K562 (cell line): ENCODE measurements around the gene SLC35A4. TPM values are rescaled to one million over a fixed set of nuclear protein-coding genes. Genes with fewer than 3 reads are reported as not detected.

Source experiments
- BMI1 ChIP-seq: fragments of 150-350 bp; IDR thresholded peaks from 2 replicates; pipeline ENCODE4 v1.6.1; 2014; ENCODE audit warnings: low read length
- CCAR2 ChIP-seq: fragments of 200-400 bp; formaldehyde crosslinking; IDR thresholded peaks from 2 replicates; pipeline ENCODE4 v1.6.1; 2017; ENCODE audit warnings: mild to moderate bottlenecking, low read depth, low read length
- ETS2 ChIP-seq: IDR thresholded peaks from 2 replicates; pipeline ENCODE4 v1.6.1; 2016; ENCODE audit warnings: borderline replicate concordance, missing genetic modification characterization, mild to moderate bottlenecking, moderate library complexity, missing compliant biosample characterization; ENCODE audit not compliant: poor library complexity, severe bottlenecking
- HEY1 ChIP-seq: fragments of 250-450 bp; sonication (Bioruptor Pico); IDR thresholded peaks from 2 replicates; pipeline ENCODE4 v1.5.0; 2020; ENCODE audit warnings: mild to moderate bottlenecking, moderate library complexity, borderline replicate concordance
- HNRNPUL1 ChIP-seq: fragments of 200-400 bp; formaldehyde crosslinking; IDR thresholded peaks from 2 replicates; pipeline ENCODE4 v1.6.1; 2017; ENCODE audit warnings: low read length
- PCBP2 ChIP-seq: fragments of 200-400 bp; formaldehyde crosslinking; IDR thresholded peaks from 2 replicates; pipeline ENCODE4 v1.6.1; 2018; ENCODE audit warnings: low read length, low read depth, mild to moderate bottlenecking, moderate library complexity; ENCODE audit not compliant: poor library complexity, severe bottlenecking
- PHF20 ChIP-seq: fragments of 450-650 bp; IDR thresholded peaks from 2 replicates; pipeline ENCODE4 v1.6.1; 2018; ENCODE audit not compliant: partially characterized antibody
- ZBED1 ChIP-seq: IDR thresholded peaks from 2 replicates; pipeline ENCODE4 v1.6.1; 2014
- ZKSCAN8 ChIP-seq: fragments of 200-800 bp; sonication (Bioruptor generic); IDR thresholded peaks from 2 replicates; pipeline ENCODE4 v1.6.1; 2016; ENCODE audit warnings: missing genetic modification characterization, missing compliant biosample characterization
- ZNF696 ChIP-seq: fragments of 250-450 bp; sonication (Bioruptor Pico); conservative IDR thresholded peaks from 2 replicates; pipeline ENCODE4 v1.4.0; 2020; ENCODE audit warnings: mild to moderate bottlenecking, moderate library complexity
- ZZZ3 ChIP-seq: fragments of 450-650 bp; IDR thresholded peaks from 2 replicates; pipeline ENCODE4 v1.6.1; 2016; ENCODE audit warnings: antibody characterized with exemption, mild to moderate bottlenecking, moderate library complexity
- polyA plus RNA-seq, 8 experiments: library from polyadenylated mRNA; depleted of rRNA in 4 of 8; stranded (reverse) in 5 of 8; unstranded in 3 of 8; fragments of >200 nt; fragmentation: Nextera tagmentation in 2 of 8; fragmentation: Illumina TruSeq in 1 of 8; extraction: Ambion mirVana in 2 of 8; extraction: Trizol in 1 of 8; gene quantifications; 2 replicates each; pipeline versions ENCODE4 v1.2.1 to v1.2.3, GENCODE V29; 2011 to 2014; ENCODE audit warnings: inconsistent platforms in 1 of 8, missing spikeins in 1 of 8
- total RNA-seq, 7 experiments: library from RNA; depleted of rRNA in 6 of 7; stranded (reverse); fragments of >200 nt in 6 of 7; fragmentation: Illumina TruSeq in 2 of 7; extraction: Trizol in 2 of 7; gene quantifications; 2 replicates each; pipeline versions ENCODE4 v1.2.1 to v1.2.3, GENCODE V29; 2011 to 2021; ENCODE audit warnings: low replicate concordance in 1 of 7
- TF ChIP-seq, protein P1 (sequence below): IDR thresholded peaks from 2 replicates; pipeline ENCODE4 v1.6.1; 2014; ENCODE audit warnings: antibody characterized with exemption
- TF ChIP-seq, protein P2 (sequence below): fragments of 200-800 bp; sonication (Bioruptor generic); IDR thresholded peaks from 2 replicates; pipeline ENCODE4 v1.6.1; 2017; ENCODE audit warnings: missing genetic modification characterization, missing compliant biosample characterization
- TF ChIP-seq, protein P3 (sequence below): fragments of 250-450 bp; sonication (Bioruptor Pico); IDR thresholded peaks from 2 replicates; pipeline ENCODE4 v1.5.0; 2021; ENCODE audit warnings: mild to moderate bottlenecking, moderate library complexity
- TF ChIP-seq, protein P4 (sequence below): fragments of 250-450 bp; sonication (Bioruptor Pico); IDR thresholded peaks from 2 replicates; pipeline ENCODE4 v1.9.0; 2021; ENCODE audit warnings: mild to moderate bottlenecking
- TF ChIP-seq, protein P5 (sequence below): fragments of 450-650 bp; IDR thresholded peaks from 2 replicates; pipeline ENCODE4 v1.6.1; 2014; ENCODE audit warnings: low read depth, mild to moderate bottlenecking, moderate library complexity, borderline replicate concordance

Gene SLC35A4
- total and polyA plus RNA-seq, 9 of the 15 experiments (the other 6 are each of a cell fraction or from before 2014, with no cell fraction given), result 21.8 to 171 (median 42.5) TPM

DNA sequence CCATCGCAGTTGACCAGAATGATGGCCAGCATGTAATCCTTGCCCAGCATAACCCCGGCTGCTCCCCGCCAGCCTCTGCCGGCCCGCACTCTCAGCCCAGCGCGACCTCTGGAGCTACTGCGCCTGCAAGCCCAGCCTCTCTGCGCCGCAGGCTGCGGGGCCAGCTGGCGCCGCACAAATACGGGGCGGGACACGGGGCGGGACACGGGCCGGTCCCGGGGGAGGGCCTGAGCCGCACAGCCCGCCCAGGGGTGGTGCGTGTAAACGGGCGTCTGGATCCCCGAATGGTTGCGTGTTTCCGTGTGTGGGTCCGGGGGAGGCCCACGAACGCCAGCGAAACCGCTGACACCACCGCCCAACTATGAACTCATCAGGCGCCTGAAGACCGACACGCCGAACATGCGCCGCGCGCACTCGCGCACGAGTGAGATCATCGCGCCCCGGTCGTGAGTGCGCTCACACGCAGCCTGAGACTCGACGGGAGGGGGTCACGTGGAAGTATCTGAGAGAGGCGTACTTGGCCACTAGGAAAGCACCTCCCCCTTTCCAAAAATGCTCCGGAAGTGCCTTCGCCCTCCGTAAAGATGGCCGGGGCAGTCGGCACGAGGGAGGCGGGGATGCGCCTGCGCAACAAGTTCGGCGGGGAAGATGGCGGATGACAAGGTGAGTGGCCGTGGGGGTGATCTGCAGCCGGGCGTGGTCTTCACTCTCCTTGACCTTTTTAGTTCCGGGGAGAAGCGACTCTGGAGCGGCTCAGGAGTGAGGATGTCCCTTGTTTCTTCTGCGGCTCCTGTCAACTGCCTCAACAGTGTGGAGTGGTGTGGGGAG, at the start of gene SLC35A4, which contains the start of gene APBB3 (continued):
- TF ChIP-seq, protein P1, sequence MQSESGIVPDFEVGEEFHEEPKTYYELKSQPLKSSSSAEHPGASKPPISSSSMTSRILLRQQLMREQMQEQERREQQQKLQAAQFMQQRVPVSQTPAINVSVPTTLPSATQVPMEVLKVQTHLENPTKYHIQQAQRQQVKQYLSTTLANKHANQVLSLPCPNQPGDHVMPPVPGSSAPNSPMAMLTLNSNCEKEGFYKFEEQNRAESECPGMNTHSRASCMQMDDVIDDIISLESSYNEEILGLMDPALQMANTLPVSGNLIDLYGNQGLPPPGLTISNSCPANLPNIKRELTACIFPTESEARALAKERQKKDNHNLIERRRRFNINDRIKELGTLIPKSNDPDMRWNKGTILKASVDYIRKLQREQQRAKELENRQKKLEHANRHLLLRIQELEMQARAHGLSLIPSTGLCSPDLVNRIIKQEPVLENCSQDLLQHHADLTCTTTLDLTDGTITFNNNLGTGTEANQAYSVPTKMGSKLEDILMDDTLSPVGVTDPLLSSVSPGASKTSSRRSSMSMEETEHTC, result peak; percentile 81; the same call in 1 of the 2 replicates
- TF ChIP-seq, protein P2, sequence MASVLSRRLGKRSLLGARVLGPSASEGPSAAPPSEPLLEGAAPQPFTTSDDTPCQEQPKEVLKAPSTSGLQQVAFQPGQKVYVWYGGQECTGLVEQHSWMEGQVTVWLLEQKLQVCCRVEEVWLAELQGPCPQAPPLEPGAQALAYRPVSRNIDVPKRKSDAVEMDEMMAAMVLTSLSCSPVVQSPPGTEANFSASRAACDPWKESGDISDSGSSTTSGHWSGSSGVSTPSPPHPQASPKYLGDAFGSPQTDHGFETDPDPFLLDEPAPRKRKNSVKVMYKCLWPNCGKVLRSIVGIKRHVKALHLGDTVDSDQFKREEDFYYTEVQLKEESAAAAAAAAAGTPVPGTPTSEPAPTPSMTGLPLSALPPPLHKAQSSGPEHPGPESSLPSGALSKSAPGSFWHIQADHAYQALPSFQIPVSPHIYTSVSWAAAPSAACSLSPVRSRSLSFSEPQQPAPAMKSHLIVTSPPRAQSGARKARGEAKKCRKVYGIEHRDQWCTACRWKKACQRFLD (CRISPR knock-in tag), result peak; percentile 48
- TF ChIP-seq ZNF696 (CRISPR knock-in tag) (no peak), HNRNPUL1 (no peak), ZBED1 (0 out of 2 replicates have a peak, but pooled peaks have one; percentile 34), CCAR2 (no peak), ZKSCAN8 (CRISPR knock-in tag) (no peak; the same call in 1 of the 2 replicates), PHF20 (peak; percentile 83), ZZZ3 (no peak), HEY1 (CRISPR knock-in tag) (no peak), BMI1 (no peak), PCBP2 (no peak), ETS2 (tag) (no peak)
- TF ChIP-seq, protein P3, sequence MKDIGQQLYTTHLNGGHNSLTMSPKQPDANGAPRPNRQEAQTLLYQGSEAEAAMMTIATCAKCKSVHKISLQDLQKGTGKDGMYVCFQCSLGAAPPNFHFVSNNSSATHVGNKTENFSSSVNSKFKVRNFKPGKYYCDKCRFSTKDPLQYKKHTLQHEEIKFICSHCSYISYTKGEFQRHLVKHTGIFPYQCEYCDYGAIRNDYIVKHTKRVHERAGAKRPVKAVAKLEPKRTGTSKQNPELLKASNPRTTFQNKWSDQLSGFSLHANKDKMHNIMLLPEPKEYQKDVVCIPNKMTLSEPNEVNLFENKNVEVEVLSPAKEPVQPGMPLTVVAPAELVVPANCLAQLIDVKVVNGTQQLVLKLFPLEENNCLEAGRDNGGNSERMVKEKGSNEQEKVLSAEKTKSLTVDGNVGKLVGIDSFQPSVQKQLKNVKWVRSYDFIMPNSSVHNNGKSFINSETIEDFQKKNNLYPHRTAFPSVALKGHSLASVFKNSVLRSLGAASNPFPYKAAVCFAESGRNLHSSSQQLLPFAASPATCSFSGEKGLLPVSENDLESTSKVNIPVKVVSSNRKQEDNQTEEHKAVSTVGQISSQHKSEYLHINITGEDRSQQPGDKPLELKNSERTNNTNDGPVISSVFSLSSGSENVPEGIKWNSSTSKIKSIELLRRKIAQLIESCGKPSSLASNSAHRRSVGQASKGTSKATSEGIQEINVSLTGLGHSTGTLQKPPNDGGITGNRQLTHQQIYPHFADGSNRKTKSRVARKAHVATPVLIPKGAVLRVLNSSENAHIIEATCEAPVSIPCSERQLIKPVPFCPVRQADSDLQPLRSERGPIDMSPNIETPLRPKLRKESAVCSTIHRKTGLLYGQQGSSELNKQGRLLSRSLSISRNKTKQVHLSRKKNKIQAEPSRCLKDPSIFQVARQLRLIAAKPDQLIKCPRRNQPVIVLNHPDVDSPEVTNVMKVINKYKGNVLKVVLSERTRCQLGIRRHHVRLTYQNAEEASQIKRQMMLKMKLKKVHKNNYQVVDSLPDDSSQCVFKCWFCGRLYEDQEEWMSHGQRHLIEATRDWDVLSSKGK (CRISPR knock-in tag), result no peak
- TF ChIP-seq, protein P4, sequence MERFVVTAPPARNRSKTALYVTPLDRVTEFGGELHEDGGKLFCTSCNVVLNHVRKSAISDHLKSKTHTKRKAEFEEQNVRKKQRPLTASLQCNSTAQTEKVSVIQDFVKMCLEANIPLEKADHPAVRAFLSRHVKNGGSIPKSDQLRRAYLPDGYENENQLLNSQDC (CRISPR knock-in tag), result no peak; the same call in 1 of the 2 replicates
- TF ChIP-seq, protein P5, sequence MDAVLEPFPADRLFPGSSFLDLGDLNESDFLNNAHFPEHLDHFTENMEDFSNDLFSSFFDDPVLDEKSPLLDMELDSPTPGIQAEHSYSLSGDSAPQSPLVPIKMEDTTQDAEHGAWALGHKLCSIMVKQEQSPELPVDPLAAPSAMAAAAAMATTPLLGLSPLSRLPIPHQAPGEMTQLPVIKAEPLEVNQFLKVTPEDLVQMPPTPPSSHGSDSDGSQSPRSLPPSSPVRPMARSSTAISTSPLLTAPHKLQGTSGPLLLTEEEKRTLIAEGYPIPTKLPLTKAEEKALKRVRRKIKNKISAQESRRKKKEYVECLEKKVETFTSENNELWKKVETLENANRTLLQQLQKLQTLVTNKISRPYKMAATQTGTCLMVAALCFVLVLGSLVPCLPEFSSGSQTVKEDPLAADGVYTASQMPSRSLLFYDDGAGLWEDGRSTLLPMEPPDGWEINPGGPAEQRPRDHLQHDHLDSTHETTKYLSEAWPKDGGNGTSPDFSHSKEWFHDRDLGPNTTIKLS, result peak; percentile 83
